HEK293 (cell line): ENCODE data around the gene THAP11.

ENCODE experiments used
- CTCF ChIA-PET: fragments of 350-600 bp; formaldehyde crosslinking; extraction: SDS; loops from one replicate; lab custom pipeline; 2021; ENCODE audit warnings: antibody characterized with exemption; lab: Yijun Ruan, JAX
- POLR2A ChIA-PET: fragments of 300-600 bp; formaldehyde crosslinking; extraction: SDS; loops from one replicate; lab custom pipeline; 2020; ENCODE audit warnings: antibody characterized with exemption, inconsistent platforms; lab: Yijun Ruan, JAX
- H3K27ac ChIP-seq: fragments of 200-500 bp; sonication (Bioruptor generic); 2 replicates; pipeline ENCODE4 v1.5.1; 2014; ENCODE audit warnings: low read depth, low read length, control low read depth, inconsistent platforms; ENCODE audit errors: extremely low read depth
- H3K36me3 ChIP-seq, 2 experiments: fragments of 200-500 bp in 1 of 2; sonication (Bioruptor generic) in 1 of 2; 1 replicate in 1 of 2; 2 replicates in 1 of 2; pipeline ENCODE4 v1.5.1; 2014 to 2017; ENCODE audit warnings: inconsistent platforms in 2 of 2, low read length in 2 of 2; ENCODE audit not compliant: control insufficient read depth in 2 of 2, insufficient read depth in 1 of 2
- H3K4me1 ChIP-seq: fragments of 200-500 bp; sonication (Bioruptor generic); 2 replicates; pipeline ENCODE4 v1.5.1; 2014; ENCODE audit warnings: mild to moderate bottlenecking, low read length, inconsistent platforms; ENCODE audit not compliant: control insufficient read depth, insufficient read depth
- H3K4me3 ChIP-seq: 2 replicates; pipeline ENCODE4 v1.5.1; 2011; ENCODE audit warnings: low read depth, mild to moderate bottlenecking, control low read depth, low read length, moderate library complexity
- H3K9me3 ChIP-seq: fragments of 200-500 bp; sonication (Bioruptor generic); 2 replicates; pipeline ENCODE4 v1.5.1; 2014; ENCODE audit warnings: low read depth, low read length, inconsistent platforms; ENCODE audit not compliant: control insufficient read depth, insufficient read depth
- CTCF ChIP-seq: fragments of 450-650 bp; formaldehyde crosslinking; IDR thresholded peaks from 2 replicates; pipeline ENCODE4 v1.5.1; 2016; ENCODE audit warnings: missing biosample characterization, missing genetic modification characterization
- ELK4 ChIP-seq: IDR thresholded peaks from 2 replicates; pipeline ENCODE4 v1.6.1; 2011; ENCODE audit warnings: mild to moderate bottlenecking, low read depth, low read length, borderline replicate concordance
- FEZF1 ChIP-seq: fragments of 450-650 bp; formaldehyde crosslinking; IDR thresholded peaks from 2 replicates; pipeline ENCODE4 v1.5.1; 2016; ENCODE audit warnings: missing biosample characterization, missing genetic modification characterization
- KLF1 ChIP-seq: fragments of 450-650 bp; formaldehyde crosslinking; IDR thresholded peaks from 2 replicates; pipeline ENCODE4 v1.5.1; 2016; ENCODE audit warnings: missing biosample characterization, missing genetic modification characterization
- KLF7 ChIP-seq: fragments of 450-650 bp; formaldehyde crosslinking; IDR thresholded peaks from 2 replicates; pipeline ENCODE4 v1.5.1; 2016; ENCODE audit warnings: missing biosample characterization, missing genetic modification characterization, borderline replicate concordance
- KLF8 ChIP-seq: fragments of 450-650 bp; formaldehyde crosslinking; IDR thresholded peaks from 2 replicates; pipeline ENCODE4 v1.5.1; 2016; ENCODE audit warnings: missing biosample characterization, missing genetic modification characterization
- KLF9 ChIP-seq: fragments of 450-650 bp; formaldehyde crosslinking; IDR thresholded peaks from 2 replicates; pipeline ENCODE4 v1.5.1; 2016; ENCODE audit warnings: missing biosample characterization, missing genetic modification characterization, low read depth
- MEIS1 ChIP-seq: sonication (generic); formaldehyde crosslinking; IDR thresholded peaks from 2 replicates; pipeline ENCODE4 v1.8.1; 2022; ENCODE audit warnings: missing genetic modification reagents, mild to moderate bottlenecking, borderline replicate concordance
- SP2 ChIP-seq: fragments of 450-650 bp; formaldehyde crosslinking; IDR thresholded peaks from 2 replicates; pipeline ENCODE4 v1.5.1; 2016; ENCODE audit warnings: missing biosample characterization, missing genetic modification characterization
- SP7 ChIP-seq: fragments of 450-650 bp; formaldehyde crosslinking; IDR thresholded peaks from 2 replicates; pipeline ENCODE4 v1.5.1; 2016; ENCODE audit warnings: missing biosample characterization, missing genetic modification characterization
- YY2 ChIP-seq: fragments of 450-650 bp; formaldehyde crosslinking; IDR thresholded peaks from 2 replicates; pipeline ENCODE4 v1.5.1; 2016; ENCODE audit warnings: missing biosample characterization, missing genetic modification characterization
- ZBTB11 ChIP-seq: fragments of 450-650 bp; formaldehyde crosslinking; conservative IDR thresholded peaks from 2 replicates; pipeline ENCODE4 v1.5.1; 2016; ENCODE audit warnings: low read depth, missing biosample characterization, missing genetic modification characterization
- ZBTB17 ChIP-seq: fragments of 450-650 bp; formaldehyde crosslinking; IDR thresholded peaks from 2 replicates; pipeline ENCODE4 v1.5.1; 2016; ENCODE audit warnings: missing biosample characterization, missing genetic modification characterization
- ZBTB20 ChIP-seq: fragments of 450-650 bp; formaldehyde crosslinking; IDR thresholded peaks from 2 replicates; pipeline ENCODE4 v1.5.1; 2016; ENCODE audit warnings: missing biosample characterization, missing genetic modification characterization
- ZBTB48 ChIP-seq: fragments of 450-650 bp; formaldehyde crosslinking; IDR thresholded peaks from 2 replicates; pipeline ENCODE4 v1.5.1; 2016; ENCODE audit warnings: missing biosample characterization, missing genetic modification characterization
- ZEB2 ChIP-seq: fragments of 450-650 bp; formaldehyde crosslinking; IDR thresholded peaks from 2 replicates; pipeline ENCODE4 v1.5.1; 2016; ENCODE audit warnings: missing biosample characterization, missing genetic modification characterization
- ZFP37 ChIP-seq: fragments of 450-650 bp; formaldehyde crosslinking; IDR thresholded peaks from 2 replicates; pipeline ENCODE4 v1.5.1; 2016; ENCODE audit warnings: missing biosample characterization, missing genetic modification characterization
- ZNF133 ChIP-seq: fragments of 450-650 bp; formaldehyde crosslinking; IDR thresholded peaks from 2 replicates; pipeline ENCODE4 v1.5.1; 2016; ENCODE audit warnings: missing biosample characterization, missing genetic modification characterization
- ZNF175 ChIP-seq: fragments of 450-650 bp; formaldehyde crosslinking; IDR thresholded peaks from 2 replicates; pipeline ENCODE4 v1.5.1; 2016; ENCODE audit warnings: missing biosample characterization, missing genetic modification characterization
- ZNF391 ChIP-seq: fragments of 450-650 bp; formaldehyde crosslinking; IDR thresholded peaks from 2 replicates; pipeline ENCODE4 v1.5.1; 2016; ENCODE audit warnings: low read depth, missing biosample characterization, missing genetic modification characterization, borderline replicate concordance
- ZNF596 ChIP-seq: fragments of 450-650 bp; IDR thresholded peaks from 2 replicates; pipeline ENCODE4 v1.5.0; 2018; ENCODE audit warnings: missing biosample characterization, mild to moderate bottlenecking, missing genetic modification characterization, moderate library complexity
- ZNF600 ChIP-seq: fragments of 450-650 bp; formaldehyde crosslinking; IDR thresholded peaks from 2 replicates; pipeline ENCODE4 v1.5.1; 2016; ENCODE audit warnings: missing biosample characterization, missing genetic modification characterization
- ZNF626 ChIP-seq: fragments of 450-650 bp; sonication (Bioruptor Pico); formaldehyde crosslinking; IDR thresholded peaks from 2 replicates; pipeline ENCODE4 v1.5.1; 2018; ENCODE audit warnings: missing biosample characterization, missing genetic modification characterization, inconsistent platforms
- ZNF629 ChIP-seq: fragments of 450-650 bp; formaldehyde crosslinking; IDR thresholded peaks from 2 replicates; pipeline ENCODE4 v1.5.1; 2017; ENCODE audit warnings: missing biosample characterization, missing genetic modification characterization
- ZNF639 ChIP-seq: fragments of 450-650 bp; formaldehyde crosslinking; IDR thresholded peaks from 2 replicates; pipeline ENCODE4 v1.5.1; 2016; ENCODE audit warnings: missing biosample characterization, missing genetic modification characterization
- ZNF654 ChIP-seq: fragments of 450-650 bp; formaldehyde crosslinking; IDR thresholded peaks from 2 replicates; pipeline ENCODE4 v1.5.1; 2016; ENCODE audit warnings: low read depth, missing biosample characterization, missing genetic modification characterization
- ZNF692 ChIP-seq: fragments of 450-650 bp; formaldehyde crosslinking; IDR thresholded peaks from 2 replicates; pipeline ENCODE4 v1.5.1; 2016; ENCODE audit warnings: missing biosample characterization, missing genetic modification characterization
- ZNF777 ChIP-seq: fragments of 450-650 bp; formaldehyde crosslinking; IDR thresholded peaks from 2 replicates; pipeline ENCODE4 v1.5.1; 2017; ENCODE audit warnings: missing biosample characterization, missing genetic modification characterization, borderline replicate concordance
- ZXDB ChIP-seq: fragments of 450-650 bp; formaldehyde crosslinking; IDR thresholded peaks from 2 replicates; pipeline ENCODE4 v1.5.1; 2016; ENCODE audit warnings: missing biosample characterization, missing genetic modification characterization

Gene THAP11

GRCh38 chr16:67841816-67842508 lies at the start of gene THAP11:
THAP11 (plus strand) TSS chr16:67842320; CDS start chr16:67842555, 235 bp downstream.
- H3K27ac ChIP-seq: peak within 1 kb of the TSS; percentile 99
- CTCF ChIA-PET: interaction anchor here (0.9 to 1.4 kb wide), 2 partner anchors 12 to 41 kb away, joined by 3 to 4 read pairs; no protein-coding TSS in a partner anchor
- H3K9me3 ChIP-seq: no peaks in the 10 kb centered on the region
- peak within 1 kb of the TSS; percentile 92 for H3K4me3 ChIP-seq
- H3K36me3 ChIP-seq: peaks cover 0 to 13% of the 10 kb centered on the region in 2 experiments; a peak in 1 of 3 replicates
- POLR2A ChIA-PET: interaction anchor here (1.2 kb wide), 1 partner anchor 36 kb away, joined by 4 read pairs; the partner anchor contains the start of genes RANBP10 and TSNAXIP1
- peaks cover 16% of the 10 kb centered on the region for H3K4me1 ChIP-seq
- TF ChIP-seq ZEB2 (tag by site-specific recombination) (peak; percentile 16; the same call in 1 of the 2 replicates), ZNF133 (tag by site-specific recombination) (no peak), MEIS1 (no peak), ZNF639 (tag by site-specific recombination) (no peak), ZBTB11 (tag by site-specific recombination) (peak; percentile 88), ZXDB (tag by site-specific recombination) (peak; percentile 58), CTCF (tag by site-specific recombination) (peak; percentile 96), ZNF626 (peak; percentile 19; the same call in 1 of the 2 replicates), KLF1 (peak; percentile 82), SP2 (tag by site-specific recombination) (peak; percentile 85), ZNF654 (peak; percentile 2; the same call in 1 of the 2 replicates), ZNF629 (0 out of 2 replicates have a peak, but pooled peaks have one; percentile 30), ZNF596 (tag by site-specific recombination) (peak; percentile 60; the same call in 1 of the 2 replicates), ZBTB48 (tag by site-specific recombination) (0 out of 2 replicates have a peak, but pooled peaks have one; percentile 13), ZBTB17 (tag by site-specific recombination) (peak; percentile 87), ZBTB20 (peak; percentile 83), ZNF777 (tag by site-specific recombination) (no peak), ZNF391 (peak; percentile 74; the same call in 1 of the 2 replicates), SP7 (peak; percentile 33; the same call in 1 of the 2 replicates), ZFP37 (tag by site-specific recombination) (no peak), ELK4 (peak; percentile 49; the same call in 1 of the 2 replicates), KLF7 (peak; percentile 70; the same call in 1 of the 2 replicates), ZNF600 (tag by site-specific recombination) (peak; percentile 92), KLF9 (tag by site-specific recombination) (peak; percentile 95), ZNF175 (tag by site-specific recombination) (no peak), ZNF692 (tag by site-specific recombination) (peak; percentile 94), YY2 (tag by site-specific recombination) (peak; percentile 57; the same call in 1 of the 2 replicates), FEZF1 (tag by site-specific recombination) (no peak), KLF8 (peak; percentile 97)
